ENCODE measurements around the gene NUTM2B.
"Not testable (repeated sequence)": the region's sequence is repeated elsewhere in the genome, so short reads cannot be mapped to it uniquely, and the experiment has no call there.

GRCh38 chr10:79664686-79665085 is 38.3 kb upstream of the NUTM2B start:
- TF ChIP-seq JUNB (IDR thresholded peaks at IDR 0.05); HOXB5 (CRISPR knock-in tag; IDR thresholded peaks at IDR 0.05); CEBPB (IDR thresholded peaks at IDR 0.05); KDM1A (IDR thresholded peaks at IDR 0.05; ENCODE audit: low read depth); CHD2 (IDR thresholded peaks at IDR 0.05; ENCODE audit: low read length, partially characterized antibody); RARB (CRISPR knock-in tag; IDR thresholded peaks at IDR 0.05); CTCF (IDR thresholded peaks at IDR 0.05); EP300 (IDR thresholded peaks at IDR 0.05); BCL3 (IDR thresholded peaks at IDR 0.05); USF2 (IDR thresholded peaks at IDR 0.05); HDAC2 (IDR thresholded peaks at IDR 0.05); CBX2 (IDR thresholded peaks at IDR 0.05; ENCODE audit: borderline replicate concordance, low read depth): not testable (repeated sequence)
